ENCODE data around the gene ADPGK. TPM values are rescaled to one million over a fixed set of nuclear protein-coding genes. Genes with fewer than 3 reads are reported as not detected.

ADPGK gene
- total and polyA plus RNA-seq, 4 donors = 53.9 to 102 (median 92.4) TPM

GRCh38 chr15:72778796-72779195, 4.8 kb downstream of the ADPGK start:
- TF ChIP-seq CTCF (IDR thresholded peaks at IDR 0.05; ENCODE audit: control extremely low read depth, extremely low read depth) = no peak
- Histone ChIP-seq H3K9me3 (ENCODE audit: control insufficient read depth in 4 of 4, insufficient read depth in 3 of 4, low read length in 3 of 4) (no peaks in the 10 kb centered on the region), H3K9ac (ENCODE audit: insufficient read depth in 1 of 2, low read length in 2 of 2) (no peak overlapping the region), H3K4me3 (no peak overlapping the region), H3K4me1 (ENCODE audit: control insufficient read depth in 5 of 5, insufficient read depth in 5 of 5, low read length in 5 of 5) (peaks cover 3 to 11% (median 8%) of the 10 kb centered on the region in 5 donors), H3K27ac (ENCODE audit: low read depth in 1 of 2, low read length in 1 of 2) (no peak overlapping the region), H3K36me3 (ENCODE audit: control insufficient read depth in 4 of 4, insufficient read depth in 4 of 4, low read length in 4 of 4) (peaks cover 4 to 10% (median 7%) of the 10 kb centered on the region in 4 donors), H3K27me3 (ENCODE audit: control insufficient read depth in 3 of 3, insufficient read depth in 3 of 3, low read length in 2 of 3) (no peaks in the 10 kb centered on the region)
- WGBS, 2 donors = 91 to 92% methylated on average over 6 of the region's 6 CpGs
- ATAC-seq (ENCODE audit: insufficient read depth, low FRiP score) (no peak), DNase-seq (no peak)

GRCh38 chr15:72774696-72775383, 8.7 kb downstream of the ADPGK start:
- Histone ChIP-seq H3K27ac (ENCODE audit: low read depth in 1 of 2, low read length in 1 of 2) (no peak overlapping the region), H3K9me3 (ENCODE audit: control insufficient read depth in 4 of 4, insufficient read depth in 3 of 4, low read length in 3 of 4) (no peaks in the 10 kb centered on the region), H3K4me3 (no peak overlapping the region), H3K27me3 (ENCODE audit: control insufficient read depth in 3 of 3, insufficient read depth in 3 of 3, low read length in 2 of 3) (no peaks in the 10 kb centered on the region), H3K4me1 (ENCODE audit: control insufficient read depth in 5 of 5, insufficient read depth in 5 of 5, low read length in 5 of 5) (no peaks in the 10 kb centered on the region), H3K36me3 (ENCODE audit: control insufficient read depth in 4 of 4, insufficient read depth in 4 of 4, low read length in 4 of 4) (peaks cover 10 to 22% (median 16%) of the 10 kb centered on the region in 4 donors), H3K9ac (ENCODE audit: insufficient read depth in 1 of 2, low read length in 2 of 2) (no peak overlapping the region)
- DNase-seq = no peak
- no peak for TF ChIP-seq CTCF (IDR thresholded peaks at IDR 0.05; ENCODE audit: control extremely low read depth, extremely low read depth)
- 54 to 68% methylated on average over 2 of the region's 2 CpGs for WGBS, 2 donors
- no peak for ATAC-seq (ENCODE audit: insufficient read depth, low FRiP score)

- ATAC-seq (ENCODE audit: insufficient read depth, low FRiP score) (no peak), DNase-seq (no peak)
- no peak overlapping the region for H3K27ac ChIP-seq (ENCODE audit: low read depth in 1 of 2, low read length in 1 of 2)
- H3K27me3 ChIP-seq (ENCODE audit: control insufficient read depth in 3 of 3, insufficient read depth in 3 of 3, low read length in 2 of 3) = no peaks in the 10 kb centered on the region
- H3K4me1 ChIP-seq (ENCODE audit: control insufficient read depth in 5 of 5, insufficient read depth in 5 of 5, low read length in 5 of 5) = no peaks in the 10 kb centered on the region
- WGBS, 2 donors = 71% methylated on average over 1 of the region's 1 CpG
- peaks cover 0 to 10% (median 0%) of the 10 kb centered on the region in 4 donors for H3K9me3 ChIP-seq (ENCODE audit: control insufficient read depth in 4 of 4, insufficient read depth in 3 of 4, low read length in 3 of 4)
- H3K4me3 ChIP-seq = no peak overlapping the region
- no peak for TF ChIP-seq CTCF (IDR thresholded peaks at IDR 0.05; ENCODE audit: control extremely low read depth, extremely low read depth)
- H3K9ac ChIP-seq (ENCODE audit: insufficient read depth in 1 of 2, low read length in 2 of 2) = no peak overlapping the region
- H3K36me3 ChIP-seq (ENCODE audit: control insufficient read depth in 4 of 4, insufficient read depth in 4 of 4, low read length in 4 of 4) = peaks cover 20 to 28% (median 21%) of the 10 kb centered on the region in 4 donors
Observed at GRCh38 chr15:72771329-72771725, 12.2 kb downstream of the ADPGK start.
